ENCODE results near the gene MRPL24.
A peak's percentile ranks its signal among the peaks of the same experiment; 100 is the strongest.
"Not testable (repeated sequence)": the region's sequence is repeated elsewhere in the genome, so short reads cannot be mapped to it uniquely, and the experiment has no call there.

The MRPL24 gene

GRCh38 chr1:156760092-156760795, 19.4 kb upstream of the MRPL24 start:
- DNase-seq, result no peak

- DNase-seq, result not testable (repeated sequence)
Measured at GRCh38 chr1:156757572-156758253, 16.8 kb upstream of the MRPL24 start.

- no peak for DNase-seq
Measured at GRCh38 chr1:156756355-156756754, 15.5 kb upstream of the MRPL24 start.

- no peak for DNase-seq
Measured at GRCh38 chr1:156755527-156755950, 14.7 kb upstream of the MRPL24 start.

- no peak for DNase-seq
Measured at GRCh38 chr1:156754219-156754618, 13.3 kb upstream of the MRPL24 start.

- no peak for DNase-seq
Measured at GRCh38 chr1:156752843-156753482, 12.1 kb upstream of the MRPL24 start.

GRCh38 chr1:156751757-156752481, 11.0 kb upstream of the MRPL24 start:
- DNase-seq, result peak; percentile 98

- no peak for DNase-seq
Measured at GRCh38 chr1:156751451-156751756, 10.5 kb upstream of the MRPL24 start, which contains the start of gene HDGF. TSS of gene HDGF (minus strand) at chr1:156751675. CDS start at chr1:156751429, 246 bp downstream.

- DNase-seq, result peak; percentile 55
Measured at GRCh38 chr1:156750711-156751450, 10.0 kb upstream of the MRPL24 start.

- DNase-seq, result peak; percentile 55
Measured at GRCh38 chr1:156750191-156750672, 9.3 kb upstream of the MRPL24 start.

GRCh38 chr1:156749419-156750118, 8.7 kb upstream of the MRPL24 start:
- DNase-seq, result no peak

GRCh38 chr1:156748670-156749418, 8.0 kb upstream of the MRPL24 start:
- DNase-seq, result no peak

GRCh38 chr1:156747742-156748669, 7.1 kb upstream of the MRPL24 start:
- DNase-seq, result no peak

- DNase-seq, result peak; percentile 51
Measured at GRCh38 chr1:156746728-156747631, 6.1 kb upstream of the MRPL24 start.

- DNase-seq, result no peak
Measured at GRCh38 chr1:156746406-156746727, 5.5 kb upstream of the MRPL24 start.

GRCh38 chr1:156745881-156746280, 5.0 kb upstream of the MRPL24 start:
- DNase-seq, result no peak

GRCh38 chr1:156744786-156745419, 4.0 kb upstream of the MRPL24 start:
- no peak for DNase-seq

- DNase-seq, result no peak
Measured at GRCh38 chr1:156744344-156744743, 3.5 kb upstream of the MRPL24 start.
